Vagina (tissue), 2 donors: ENCODE results near the gene TMEM212. TPM values are rescaled to one million over a fixed set of nuclear protein-coding genes. Genes with fewer than 3 reads are reported as not detected.

Experiments
- DNase-seq, 2 donors: peaks; one replicate each; pipeline ENCODE4 v3.0.0-alpha.2; 2017; ENCODE audit errors: extremely low spot score in 2 of 2
- H3K27ac ChIP-seq: fragments of 200-600 bp; sonication (generic); one replicate; pipeline ENCODE4 v1.5.1; 2019
- H3K27me3 ChIP-seq: fragments of 200-600 bp; sonication (generic); one replicate; pipeline ENCODE4 v1.5.1; 2019
- H3K36me3 ChIP-seq, 2 donors: fragments of 200-600 bp; sonication (generic); one replicate each; pipeline ENCODE4 v1.5.1; 2017 to 2019
- H3K4me1 ChIP-seq: fragments of 200-600 bp; sonication (generic); one replicate; pipeline ENCODE4 v1.5.1; 2019
- H3K4me3 ChIP-seq, 2 donors: fragments of 200-600 bp; sonication (generic); 1 replicate in 1 of 2; 2 replicates in 1 of 2; pipeline ENCODE4 v1.5.1; 2016 to 2019
- H3K9me3 ChIP-seq: fragments of 200-600 bp; sonication (generic); one replicate; pipeline ENCODE4 v1.5.1; 2019
- CTCF ChIP-seq, 3 experiments: fragments of 450-650 bp in 2 of 3; fragments of 200-600 bp in 1 of 3; sonication (generic) in 1 of 3; IDR thresholded peaks; one replicate each; pipeline ENCODE4 v1.5.1; 2017 to 2019; ENCODE audit warnings: antibody characterized with exemption in 3 of 3, mild to moderate bottlenecking in 2 of 3, moderate library complexity in 2 of 3
- POLR2A ChIP-seq, 2 donors: fragments of 450-650 bp; IDR thresholded peaks; one replicate each; pipeline ENCODE4 v1.6.1; 2017; ENCODE audit warnings: antibody characterized with exemption in 2 of 2, mild to moderate bottlenecking in 2 of 2, moderate library complexity in 2 of 2
- POLR2AphosphoS5 ChIP-seq, 2 donors: sonication (generic); formaldehyde crosslinking; IDR thresholded peaks; one replicate each; pipeline ENCODE4 v1.9.0; 2017; ENCODE audit warnings: antibody characterized with exemption in 2 of 2, mild to moderate bottlenecking in 2 of 2, low read depth in 1 of 2; ENCODE audit not compliant: insufficient read depth in 1 of 2
- intact Hi-C: fragments of 100-400 bp; cut with DNase I; formaldehyde crosslinking; loops from one replicate; pipeline ENCODE4 v1.15.1; 2023
- total RNA-seq: library from RNA; depleted of rRNA; stranded (reverse); fragments of >200 nt; gene quantifications from one replicate; pipeline ENCODE4 v1.2.3, GENCODE V29; 2016

The TMEM212 gene
- total RNA-seq, 1 donor from 2014 or later = not detected

GRCh38 chr3:171832989-171833388 is 10.2 kb upstream of the TMEM212 start:
- Histone ChIP-seq H3K9me3 (no peaks in the 10 kb centered on the region), H3K36me3 (no peaks in the 10 kb centered on the region), H3K27me3 (no peaks in the 10 kb centered on the region), H3K4me3 (no peak overlapping the region), H3K27ac (peak overlapping the region; percentile 36), H3K4me1 (peaks cover 19% of the 10 kb centered on the region)
- intact Hi-C loops = loop anchor here (2.0 kb wide), 1 partner anchor 28 kb away; no protein-coding TSS in a partner anchor
- DNase-seq = no peak
- TF ChIP-seq POLR2AphosphoS5 (IDR thresholded peaks at IDR 0.05; ENCODE audit: insufficient read depth in 1 of 2, low read depth in 1 of 2) (no peak), CTCF (IDR thresholded peaks at IDR 0.05) (no peak), POLR2A (IDR thresholded peaks at IDR 0.05) (no peak)

- H3K9me3 ChIP-seq = no peaks in the 10 kb centered on the region
- H3K36me3 ChIP-seq = no peaks in the 10 kb centered on the region
- H3K27ac ChIP-seq = peak overlapping the region; percentile 7
- no peak overlapping the region for H3K4me3 ChIP-seq
- peaks cover 18% of the 10 kb centered on the region for H3K4me1 ChIP-seq
- no peak for DNase-seq
- TF ChIP-seq POLR2A (IDR thresholded peaks at IDR 0.05) = no peak
- peak in 1 of 3 experiments; percentile 27 for TF ChIP-seq CTCF (IDR thresholded peaks at IDR 0.05)
- no peak for TF ChIP-seq POLR2AphosphoS5 (IDR thresholded peaks at IDR 0.05; ENCODE audit: insufficient read depth in 1 of 2, low read depth in 1 of 2)
- H3K27me3 ChIP-seq = no peaks in the 10 kb centered on the region
- intact Hi-C loops = loop anchor here (2.0 kb wide), 1 partner anchor 29 kb away; no protein-coding TSS in a partner anchor
These were observed 9.2 kb upstream of the TMEM212 start for GRCh38 chr3:171833789-171834460.

- H3K27ac ChIP-seq = no peak overlapping the region
- no peaks in the 10 kb centered on the region for H3K36me3 ChIP-seq
- no peak for TF ChIP-seq CTCF (IDR thresholded peaks at IDR 0.05)
- no peak for TF ChIP-seq POLR2A (IDR thresholded peaks at IDR 0.05)
- no peak for TF ChIP-seq POLR2AphosphoS5 (IDR thresholded peaks at IDR 0.05; ENCODE audit: insufficient read depth in 1 of 2, low read depth in 1 of 2)
- H3K27me3 ChIP-seq = no peaks in the 10 kb centered on the region
- H3K9me3 ChIP-seq = no peaks in the 10 kb centered on the region
- intact Hi-C loops = no loop called here
- H3K4me3 ChIP-seq = no peak overlapping the region
- peaks cover 13% of the 10 kb centered on the region for H3K4me1 ChIP-seq
- DNase-seq = no peak
These were observed 8.7 kb upstream of the TMEM212 start for GRCh38 chr3:171834461-171834801.

- peaks cover 6% of the 10 kb centered on the region for H3K4me1 ChIP-seq
- TF ChIP-seq CTCF (IDR thresholded peaks at IDR 0.05) (no peak), POLR2AphosphoS5 (IDR thresholded peaks at IDR 0.05; ENCODE audit: insufficient read depth in 1 of 2, low read depth in 1 of 2) (no peak), POLR2A (IDR thresholded peaks at IDR 0.05) (no peak)
These were observed 8.0 kb upstream of the TMEM212 start for GRCh38 chr3:171835116-171835515.

GRCh38 chr3:171835613-171836012 is 7.5 kb upstream of the TMEM212 start:
- no peaks in the 10 kb centered on the region for H3K27me3 ChIP-seq
- no peak for TF ChIP-seq CTCF (IDR thresholded peaks at IDR 0.05)
- no peak for TF ChIP-seq POLR2A (IDR thresholded peaks at IDR 0.05)
- TF ChIP-seq POLR2AphosphoS5 (IDR thresholded peaks at IDR 0.05; ENCODE audit: insufficient read depth in 1 of 2, low read depth in 1 of 2) = no peak
- peaks cover 5% of the 10 kb centered on the region for H3K4me1 ChIP-seq
- intact Hi-C loops = no loop called here
- no peak overlapping the region for H3K27ac ChIP-seq
- no peaks in the 10 kb centered on the region for H3K9me3 ChIP-seq
- DNase-seq = no peak
- no peak overlapping the region for H3K4me3 ChIP-seq
- no peaks in the 10 kb centered on the region for H3K36me3 ChIP-seq

More at GRCh38 chr3:171835116-171835515, 8.0 kb upstream of the TMEM212 start:
- intact Hi-C loops = no loop called here
- Histone ChIP-seq H3K36me3 (no peaks in the 10 kb centered on the region), H3K27me3 (no peaks in the 10 kb centered on the region), H3K4me3 (no peak overlapping the region), H3K27ac (no peak overlapping the region), H3K9me3 (no peaks in the 10 kb centered on the region)
- DNase-seq = no peak
